GM19240 (cell line): ENCODE results near the gene CALU.

Experiments used
- DNase-seq: peaks from one replicate; pipeline ENCODE4 v3.0.0; 2011; ENCODE audit warnings: low spot score; ENCODE audit not compliant: insufficient read length

CALU gene

GRCh38 chr7:128724743-128725142, 14.4 kb upstream of the CALU start:
- DNase-seq, result no peak

GRCh38 chr7:128725531-128725930, 13.6 kb upstream of the CALU start:
- DNase-seq, result no peak

GRCh38 chr7:128726059-128726736, 13.0 kb upstream of the CALU start:
- no peak for DNase-seq

- no peak for DNase-seq
Measured at GRCh38 chr7:128726737-128727072, 12.5 kb upstream of the CALU start.

GRCh38 chr7:128727239-128727638, 11.9 kb upstream of the CALU start:
- DNase-seq, result no peak

GRCh38 chr7:128728598-128728997, 10.6 kb upstream of the CALU start:
- DNase-seq, result no peak

- DNase-seq, result no peak
Measured at GRCh38 chr7:128729494-128729893, 9.7 kb upstream of the CALU start.

GRCh38 chr7:128731184-128731583, 8.0 kb upstream of the CALU start:
- DNase-seq, result no peak

- DNase-seq, result no peak
Measured at GRCh38 chr7:128732521-128733277, 6.5 kb upstream of the CALU start.

- no peak for DNase-seq
Measured at GRCh38 chr7:128733278-128733645, 5.9 kb upstream of the CALU start.

GRCh38 chr7:128734890-128735289, 4.3 kb upstream of the CALU start:
- no peak for DNase-seq

- no peak for DNase-seq
Measured at GRCh38 chr7:128735436-128735835, 3.7 kb upstream of the CALU start.

- DNase-seq, result no peak
Measured at GRCh38 chr7:128737441-128737840, 1.7 kb upstream of the CALU start.

GRCh38 chr7:128737867-128738385, 1.2 kb upstream of the CALU start:
- DNase-seq, result no peak

- DNase-seq, result no peak
Measured at GRCh38 chr7:128738570-128739047, 550 bp upstream of the CALU start.

- no peak for DNase-seq
Measured at GRCh38 chr7:128739990-128740682, 977 bp downstream of the CALU start.

GRCh38 chr7:128740996-128741395, 1.8 kb downstream of the CALU start:
- DNase-seq, result no peak

GRCh38 chr7:128741491-128741890, 2.3 kb downstream of the CALU start:
- no peak for DNase-seq

GRCh38 chr7:128742206-128742605, 3.0 kb downstream of the CALU start:
- DNase-seq, result no peak

GRCh38 chr7:128743112-128743772, 4.1 kb downstream of the CALU start:
- no peak for DNase-seq

GRCh38 chr7:128744366-128744905, 5.3 kb downstream of the CALU start:
- DNase-seq, result no peak
